B cell (primary cell): ENCODE data around the gene HINT1. TPM values are rescaled to one million over a fixed set of nuclear protein-coding genes. Genes with fewer than 3 reads are reported as not detected.
"Not testable (repeated sequence)": the region's sequence is repeated elsewhere in the genome, so short reads cannot be mapped to it uniquely, and the experiment has no call there.

Experiments used
- ATAC-seq: fragments of 200-7000 bp; cut with Tn5 transposase; one replicate; pipeline ENCODE4 v1.10.0; 2021; ENCODE audit warnings: low read depth, mild to moderate bottlenecking, moderate number of reproducible peaks, moderate library complexity
- CTCF ChIA-PET: fragments of 350-600 bp; sonication (Branson Sonifier 250); formaldehyde crosslinking; loops from one replicate; lab custom pipeline; 2021; ENCODE audit warnings: antibody characterized with exemption, inconsistent platforms; lab: Charles Lee
- POLR2A ChIA-PET: fragments of 350-600 bp; sonication (Branson Sonifier 250); formaldehyde crosslinking; loops from one replicate; lab custom pipeline; 2021; ENCODE audit warnings: antibody characterized with exemption; lab: Charles Lee
- DNase-seq: peaks from one replicate; pipeline ENCODE4 v3.0.0; 2013
- H2AFZ ChIP-seq: 2 replicates; pipeline ENCODE4 v1.6.1; 2012; ENCODE audit warnings: mild to moderate bottlenecking, low read depth, low read length; ENCODE audit not compliant: insufficient read depth, poor library complexity, severe bottlenecking
- H3K27ac ChIP-seq, 2 donors: 1 replicate in 1 of 2; 2 replicates in 1 of 2; pipeline ENCODE4 v1.5.1; 2012 to 2013; ENCODE audit warnings: low read length in 2 of 2, mild to moderate bottlenecking in 2 of 2, moderate library complexity in 1 of 2
- H3K27me3 ChIP-seq, 4 experiments: fragments of 200-600 bp in 1 of 4; sonication (generic) in 1 of 4; replicated peaks in 1 of 4; 1 replicate in 2 of 4; 2 replicates in 2 of 4; pipeline versions ENCODE4 v1.6.1 to v1.7.0; 2013 to 2016; ENCODE audit warnings: low read length in 3 of 4, mild to moderate bottlenecking in 2 of 4, mixed read lengths in 1 of 4, moderate library complexity in 1 of 4; ENCODE audit not compliant: insufficient read depth in 4 of 4, control insufficient read depth in 3 of 4; ENCODE audit errors: control extremely low read depth in 1 of 4
- H3K36me3 ChIP-seq, 2 experiments: replicated peaks in 1 of 2; 1 replicate in 1 of 2; 2 replicates in 1 of 2; pipeline versions ENCODE4 v1.6.1 to v1.7.1; 2013; ENCODE audit warnings: low read length in 1 of 2; ENCODE audit not compliant: insufficient read depth in 2 of 2, control insufficient read depth in 1 of 2; ENCODE audit errors: control extremely low read depth in 1 of 2, extremely low read depth in 1 of 2
- H3K4me1 ChIP-seq, 2 donors: fragments of 200-600 bp in 1 of 2; sonication (generic) in 1 of 2; 1 replicate in 1 of 2; 2 replicates in 1 of 2; pipeline versions ENCODE4 v1.5.1 to v1.6.1; 2013 to 2017; ENCODE audit warnings: low read length in 2 of 2; ENCODE audit not compliant: control insufficient read depth in 2 of 2, insufficient read depth in 2 of 2
- H3K4me2 ChIP-seq: replicated peaks from 2 replicates; pipeline ENCODE3; 2012; ENCODE audit warnings: mild to moderate bottlenecking, low read depth, low read length; ENCODE audit not compliant: poor library complexity, severe bottlenecking
- H3K4me3 ChIP-seq, 5 experiments: fragments of 200-600 bp in 1 of 5; sonication (generic) in 1 of 5; 1 replicate in 3 of 5; 2 replicates in 2 of 5; pipeline versions ENCODE4 v1.5.1 to v1.7.0; 2011 to 2016; ENCODE audit warnings: low read length in 4 of 5, mild to moderate bottlenecking in 4 of 5, low read depth in 2 of 5, control low read depth in 1 of 5, moderate library complexity in 1 of 5; ENCODE audit not compliant: insufficient read depth in 1 of 5; ENCODE audit errors: control extremely low read depth in 1 of 5, extremely low read depth in 1 of 5
- H3K79me2 ChIP-seq: fragments of 200-600 bp; sonication (generic); one replicate; pipeline ENCODE4 v1.6.0; 2016; ENCODE audit warnings: low read length; ENCODE audit not compliant: control insufficient read depth, insufficient read depth
- H3K9ac ChIP-seq: fragments of 200-600 bp; sonication (generic); 2 replicates; pipeline ENCODE4 v1.6.1; 2017; ENCODE audit warnings: mild to moderate bottlenecking, low read length, moderate library complexity
- H3K9me3 ChIP-seq, 3 donors: one replicate each; pipeline versions ENCODE4 v1.6.1 to v1.7.1; 2013; ENCODE audit warnings: low read length in 2 of 3; ENCODE audit not compliant: control insufficient read depth in 2 of 3, insufficient read depth in 1 of 3; ENCODE audit errors: control extremely low read depth in 1 of 3
- H4K20me1 ChIP-seq: 2 replicates; pipeline ENCODE4 v1.6.0; 2012; ENCODE audit warnings: mild to moderate bottlenecking, low read length; ENCODE audit not compliant: insufficient read depth, control insufficient read depth, poor library complexity, severe bottlenecking
- H3K27ac Mint-ChIP-seq: one replicate; pipeline ENCODE4 v1.8.0; 2021; ENCODE audit warnings: mixed read lengths
- H3K27me3 Mint-ChIP-seq: one replicate; pipeline ENCODE4 v1.8.0; 2021; ENCODE audit warnings: mixed read lengths
- H3K4me1 Mint-ChIP-seq: one replicate; pipeline ENCODE4 v1.8.0; 2021; ENCODE audit warnings: mixed read lengths
- H3K4me3 Mint-ChIP-seq: one replicate; pipeline ENCODE4 v1.8.0; 2021; ENCODE audit warnings: mixed read lengths
- H3K9me3 Mint-ChIP-seq: one replicate; pipeline ENCODE4 v1.8.0; 2022; ENCODE audit warnings: mixed read lengths; ENCODE audit not compliant: insufficient read depth
- EZH2 ChIP-seq: IDR thresholded peaks from 2 replicates; pipeline ENCODE4 v1.6.1; 2012; ENCODE audit warnings: borderline replicate concordance, low read depth, mild to moderate bottlenecking, moderate library complexity, low read length; ENCODE audit not compliant: insufficient read depth, poor library complexity, severe bottlenecking
- WGBS: methylation state at CpG from one replicate; pipeline ENCODE4 v1.1.5; 2013; ENCODE audit warnings: missing lambda C conversion rate; ENCODE audit not compliant: insufficient coverage; 5-methylcytosine and 5-hydroxymethylcytosine counted together
- intact Hi-C: fragments of 100-400 bp; cut with micrococcal nuclease; formaldehyde crosslinking; loops from one replicate; pipeline ENCODE4 v1.10.0; 2022
- polyA plus RNA-seq: library from polyadenylated mRNA; depleted of rRNA; stranded (reverse); fragments of >200 nt; gene quantifications from 2 replicates; pipeline ENCODE4 v1.2.3, GENCODE V29; 2012
- total RNA-seq, 2 donors: library from RNA; stranded (reverse); fragments of 120-200 nt in 1 of 2; gene quantifications; 1 replicate in 1 of 2; 2 replicates in 1 of 2; pipeline versions ENCODE4 v1.2.3 to v1.2.4, GENCODE V29; 2013 to 2022
- TF ChIP-seq, protein P1 (sequence below): fragments of 200-600 bp; IDR thresholded peaks from one replicate; pipeline ENCODE4 v1.8.0; 2022; ENCODE audit warnings: antibody characterized with exemption, mild to moderate bottlenecking

The HINT1 gene
- total and polyA plus RNA-seq, 2 donors (not counting 1 experiment from before 2014, with no cell fraction given): 206 to 289 TPM

DNA sequence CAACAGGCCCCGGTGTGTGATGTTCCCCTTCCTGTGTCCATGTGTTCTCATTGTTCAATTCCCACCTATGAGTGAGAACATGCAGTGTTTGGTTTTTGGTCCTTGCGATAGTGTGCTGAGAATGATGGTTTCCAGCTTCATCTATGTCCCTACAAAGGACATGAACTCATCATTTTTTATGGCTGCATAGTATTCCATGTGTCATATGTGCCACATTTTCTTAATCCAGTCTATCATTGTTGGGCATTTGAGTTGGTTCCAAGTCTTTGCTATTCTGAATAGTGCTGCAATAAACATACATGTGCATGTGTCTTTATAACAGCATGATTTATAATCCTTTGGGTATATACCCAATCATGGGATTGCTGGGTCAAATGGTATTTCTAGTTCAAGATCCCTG, 32.0 kb downstream of the HINT1 start:
- H3K36me3 ChIP-seq, H3K9me3 Mint-ChIP-seq, H3K27me3 Mint-ChIP-seq, intact Hi-C loops, H3K27me3 ChIP-seq, H3K4me2 ChIP-seq, H3K4me1 Mint-ChIP-seq, H3K9ac ChIP-seq, H2AFZ ChIP-seq, H4K20me1 ChIP-seq, H3K4me3 ChIP-seq, H3K9me3 ChIP-seq, ATAC-seq, CTCF ChIA-PET, H3K4me3 Mint-ChIP-seq, H3K79me2 ChIP-seq, POLR2A ChIA-PET, H3K4me1 ChIP-seq, H3K27ac Mint-ChIP-seq, DNase-seq, H3K27ac ChIP-seq: not testable (repeated sequence)
- WGBS: no CpG with 5 or more reads among the region's 2 CpGs

DNA sequence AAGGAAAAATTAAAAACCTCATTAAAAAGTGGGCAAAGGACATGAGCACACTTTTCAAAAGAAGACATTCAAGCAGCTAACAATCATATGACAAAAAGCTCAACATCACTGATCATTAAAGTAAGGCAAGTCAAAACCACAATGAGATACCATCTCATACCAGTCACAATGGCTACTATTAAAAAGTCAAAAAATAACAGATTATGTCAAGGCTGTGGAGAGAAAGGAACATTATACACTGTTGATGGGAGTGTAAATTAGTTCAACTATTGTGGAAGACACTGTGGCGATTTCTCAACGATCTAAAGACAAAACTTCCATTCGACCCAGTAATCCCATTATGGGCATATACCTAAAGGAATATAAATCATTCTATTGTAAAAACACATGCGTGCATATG, 35.8 kb downstream of the HINT1 start:
- peaks cover 8% of the 10 kb centered on the region for H3K27me3 Mint-ChIP-seq
- Histone ChIP-seq H2AFZ (no peak overlapping the region), H3K27me3 (peaks cover 0 to 4% (median 2%) of the 10 kb centered on the region in 4 experiments), H3K9me3 (peaks cover 0 to 14% (median 2%) of the 10 kb centered on the region in 3 donors), H4K20me1 (no peaks in the 10 kb centered on the region), H3K9ac (no peak overlapping the region), H3K4me3 (no peak overlapping the region), H3K27ac (no peak overlapping the region), H3K4me2 (no peak overlapping the region), H3K79me2 (no peaks in the 10 kb centered on the region), H3K36me3 (no peaks in the 10 kb centered on the region), H3K4me1 (no peaks in the 10 kb centered on the region)
- intact Hi-C loops: no loop called here
- H3K4me3 Mint-ChIP-seq: no peak overlapping the region
- no peak for ATAC-seq
- no peak for DNase-seq
- TF ChIP-seq, protein P1, sequence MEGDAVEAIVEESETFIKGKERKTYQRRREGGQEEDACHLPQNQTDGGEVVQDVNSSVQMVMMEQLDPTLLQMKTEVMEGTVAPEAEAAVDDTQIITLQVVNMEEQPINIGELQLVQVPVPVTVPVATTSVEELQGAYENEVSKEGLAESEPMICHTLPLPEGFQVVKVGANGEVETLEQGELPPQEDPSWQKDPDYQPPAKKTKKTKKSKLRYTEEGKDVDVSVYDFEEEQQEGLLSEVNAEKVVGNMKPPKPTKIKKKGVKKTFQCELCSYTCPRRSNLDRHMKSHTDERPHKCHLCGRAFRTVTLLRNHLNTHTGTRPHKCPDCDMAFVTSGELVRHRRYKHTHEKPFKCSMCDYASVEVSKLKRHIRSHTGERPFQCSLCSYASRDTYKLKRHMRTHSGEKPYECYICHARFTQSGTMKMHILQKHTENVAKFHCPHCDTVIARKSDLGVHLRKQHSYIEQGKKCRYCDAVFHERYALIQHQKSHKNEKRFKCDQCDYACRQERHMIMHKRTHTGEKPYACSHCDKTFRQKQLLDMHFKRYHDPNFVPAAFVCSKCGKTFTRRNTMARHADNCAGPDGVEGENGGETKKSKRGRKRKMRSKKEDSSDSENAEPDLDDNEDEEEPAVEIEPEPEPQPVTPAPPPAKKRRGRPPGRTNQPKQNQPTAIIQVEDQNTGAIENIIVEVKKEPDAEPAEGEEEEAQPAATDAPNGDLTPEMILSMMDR: no peak
- no peak for TF ChIP-seq EZH2
- peaks cover 5% of the 10 kb centered on the region for H3K9me3 Mint-ChIP-seq
- CTCF ChIA-PET: no interaction called here
- no peaks in the 10 kb centered on the region for H3K4me1 Mint-ChIP-seq
- no CpG with 5 or more reads among the region's 4 CpGs for WGBS
- POLR2A ChIA-PET: no interaction called here
- H3K27ac Mint-ChIP-seq: no peak overlapping the region

DNA sequence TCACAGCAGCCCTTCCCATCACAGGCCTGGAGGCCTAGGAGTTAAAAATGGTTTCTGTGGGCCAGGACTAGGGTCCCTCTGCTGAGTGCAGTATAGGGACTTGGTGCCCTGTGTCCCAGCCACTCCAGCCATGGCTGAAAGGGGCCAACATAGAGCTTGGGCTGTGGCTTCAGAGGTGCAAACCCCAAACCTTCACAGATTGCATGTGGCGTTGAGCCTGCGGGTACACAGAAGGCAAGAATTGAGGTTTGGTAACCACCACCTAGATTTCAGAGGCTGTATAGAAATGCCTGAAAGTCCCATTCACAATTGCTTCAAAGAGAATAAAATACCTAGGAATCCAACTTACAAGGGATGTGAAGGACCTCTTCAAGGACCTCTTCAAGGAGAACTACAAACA, 37.8 kb downstream of the HINT1 start:
- H3K27ac Mint-ChIP-seq, H3K4me2 ChIP-seq, intact Hi-C loops, DNase-seq, H3K79me2 ChIP-seq, H4K20me1 ChIP-seq, POLR2A ChIA-PET, H3K9ac ChIP-seq, H3K36me3 ChIP-seq, CTCF ChIA-PET, H3K4me3 ChIP-seq, H3K9me3 Mint-ChIP-seq, H3K4me1 ChIP-seq, ATAC-seq, H3K4me3 Mint-ChIP-seq, H2AFZ ChIP-seq, H3K27ac ChIP-seq, H3K4me1 Mint-ChIP-seq, H3K27me3 ChIP-seq: not testable (repeated sequence)
- no CpG with 5 or more reads among the region's 2 CpGs for WGBS
- peaks cover 13% of the 10 kb centered on the region for H3K27me3 Mint-ChIP-seq
- H3K9me3 ChIP-seq: peaks cover 0 to 24% (median 2%) of the 10 kb centered on the region in 3 donors
